Liver (tissue), 9 donors: ENCODE measurements around the gene BOC. TPM values are rescaled to one million over a fixed set of nuclear protein-coding genes. Genes with fewer than 3 reads are reported as not detected.

ENCODE experiments used
- DNase-seq: peaks from one replicate; pipeline ENCODE4 v3.0.0-alpha.2; 2017; ENCODE audit warnings: low spot score
- H3K27ac ChIP-seq, 2 donors: one replicate each; pipeline ENCODE4 v1.7.0; 2013; ENCODE audit warnings: inconsistent platforms in 2 of 2, low read length in 2 of 2, control low read depth in 1 of 2, low read depth in 1 of 2, mild to moderate bottlenecking in 1 of 2
- H3K27me3 ChIP-seq, 4 donors: one replicate each; pipeline versions ENCODE4 v1.6.1 to v1.7.0; 2013; ENCODE audit warnings: low read length in 3 of 4, inconsistent platforms in 1 of 4, mild to moderate bottlenecking in 1 of 4, moderate library complexity in 1 of 4; ENCODE audit not compliant: control insufficient read depth in 4 of 4, insufficient read depth in 4 of 4
- H3K36me3 ChIP-seq, 4 donors: one replicate each; pipeline versions ENCODE4 v1.6.1 to v1.7.0; 2013; ENCODE audit warnings: low read length in 3 of 4, mild to moderate bottlenecking in 3 of 4, low read depth in 1 of 4, moderate library complexity in 1 of 4; ENCODE audit not compliant: control insufficient read depth in 4 of 4, insufficient read depth in 3 of 4
- H3K4me1 ChIP-seq, 4 donors: one replicate each; pipeline versions ENCODE4 v1.6.1 to v1.7.0; 2013; ENCODE audit warnings: low read length in 3 of 4, mild to moderate bottlenecking in 3 of 4, moderate library complexity in 1 of 4; ENCODE audit not compliant: control insufficient read depth in 4 of 4, insufficient read depth in 4 of 4
- H3K4me3 ChIP-seq, 3 donors: one replicate each; pipeline versions ENCODE4 v1.6.1 to v1.7.0; 2013; ENCODE audit warnings: low read length in 3 of 3, control low read depth in 1 of 3, low read depth in 1 of 3, mild to moderate bottlenecking in 1 of 3
- H3K9ac ChIP-seq, 2 donors: one replicate each; pipeline ENCODE4 v1.7.0; 2013; ENCODE audit warnings: low read length in 2 of 2, mild to moderate bottlenecking in 2 of 2, moderate library complexity in 2 of 2, control low read depth in 1 of 2, low read depth in 1 of 2
- H3K9me3 ChIP-seq, 4 donors: one replicate each; pipeline versions ENCODE4 v1.6.1 to v1.7.0; 2013; ENCODE audit warnings: low read length in 3 of 4; ENCODE audit not compliant: control insufficient read depth in 4 of 4
- ATF3 ChIP-seq: IDR thresholded peaks from 2 replicates; pipeline ENCODE4 v1.6.1; 2016; ENCODE audit warnings: antibody characterized with exemption
- CTCF ChIP-seq: fragments of 150-350 bp; IDR thresholded peaks from 2 replicates; pipeline ENCODE4 v1.5.1; 2017; ENCODE audit warnings: improper control_type of control experiment, low read depth, low read length; ENCODE audit not compliant: missing input control
- FOXA1 ChIP-seq: IDR thresholded peaks from 2 replicates; pipeline ENCODE4 v1.6.1; 2016; ENCODE audit warnings: antibody characterized with exemption
- FOXA2 ChIP-seq: IDR thresholded peaks from 2 replicates; pipeline ENCODE4 v1.6.1; 2016; ENCODE audit warnings: antibody characterized with exemption
- GABPA ChIP-seq, 2 donors: IDR thresholded peaks in 1 of 2; conservative IDR thresholded peaks in 1 of 2; 2 replicates each; pipeline ENCODE4 v1.6.1; 2016; ENCODE audit warnings: antibody characterized with exemption in 2 of 2, mild to moderate bottlenecking in 1 of 2, moderate library complexity in 1 of 2
- HNF4A ChIP-seq, 2 donors: conservative IDR thresholded peaks; 2 replicates each; pipeline ENCODE4 v1.6.1; 2016; ENCODE audit warnings: antibody characterized with exemption in 2 of 2, mild to moderate bottlenecking in 2 of 2
- HNF4G ChIP-seq: IDR thresholded peaks from 2 replicates; pipeline ENCODE4 v1.6.1; 2016; ENCODE audit warnings: antibody characterized with exemption
- JUND ChIP-seq, 2 donors: IDR thresholded peaks; 2 replicates each; pipeline ENCODE4 v1.6.1; 2016; ENCODE audit warnings: antibody characterized with exemption in 2 of 2
- MAX ChIP-seq: IDR thresholded peaks from 2 replicates; pipeline ENCODE4 v1.6.1; 2016; ENCODE audit warnings: antibody characterized with exemption
- NR2F2 ChIP-seq: IDR thresholded peaks from 2 replicates; pipeline ENCODE4 v1.6.1; 2016; ENCODE audit warnings: antibody characterized with exemption
- RAD21 ChIP-seq, 2 donors: IDR thresholded peaks; 2 replicates each; pipeline ENCODE4 v1.6.1; 2016; ENCODE audit warnings: antibody characterized with exemption in 2 of 2, mild to moderate bottlenecking in 2 of 2
- REST ChIP-seq: IDR thresholded peaks from 2 replicates; pipeline ENCODE4 v1.6.1; 2016; ENCODE audit warnings: antibody characterized with exemption, mild to moderate bottlenecking
- RXRA ChIP-seq, 2 donors: IDR thresholded peaks; 2 replicates each; pipeline ENCODE4 v1.6.1; 2017 to 2018; ENCODE audit warnings: antibody characterized with exemption in 2 of 2, mild to moderate bottlenecking in 1 of 2
- TAF1 ChIP-seq: conservative IDR thresholded peaks from 2 replicates; pipeline ENCODE4 v1.6.1; 2016; ENCODE audit warnings: antibody characterized with exemption, mild to moderate bottlenecking
- YY1 ChIP-seq: IDR thresholded peaks from 2 replicates; pipeline ENCODE4 v1.6.1; 2016; ENCODE audit warnings: antibody characterized with exemption, mild to moderate bottlenecking
- ZBTB33 ChIP-seq: IDR thresholded peaks from 2 replicates; pipeline ENCODE4 v1.6.1; 2016; ENCODE audit warnings: antibody characterized with exemption
- WGBS: extraction: QIAGEN DNeasy Blood & Tissue Kit; methylation state at CpG from one replicate; pipeline ENCODE4 v1.1.7; 2013; 5-methylcytosine and 5-hydroxymethylcytosine counted together
- polyA plus RNA-seq, 2 donors: library from polyadenylated mRNA; stranded (reverse) in 1 of 2; unstranded in 1 of 2; fragments of 200-250 nt in 1 of 2; fragments of >200 nt in 1 of 2; fragmentation: Nextera tagmentation in 1 of 2; extraction: Ambion mirVana in 1 of 2; gene quantifications; one replicate each; pipeline versions ENCODE4 v1.2.1 to v1.2.3, GENCODE V29; 2013 to 2015
- total RNA-seq, 2 donors: library from RNA; depleted of rRNA; stranded (reverse); fragments of >200 nt; gene quantifications; one replicate each; pipeline ENCODE4 v1.2.3, GENCODE V29; 2014
- donor health status: healthy.
- donor health status: healthy.
- donor health status: healthy.
- donor health status: healthy.
- donor health status: healthy.

The BOC gene
- total and polyA plus RNA-seq, 4 donors: 0.31 to 1.5 (median 0.65) TPM; not detected in 1

GRCh38 chr3:113223475-113224281, 12.3 kb downstream of the BOC start:
- 51% methylated on average over 18 of the region's 18 CpGs for WGBS
- no peak overlapping the region for H3K4me3 ChIP-seq
- DNase-seq: no peak
- no peaks in the 10 kb centered on the region for H3K9me3 ChIP-seq
- TF ChIP-seq TAF1: no peak
- TF ChIP-seq FOXA1: no peak
- TF ChIP-seq MAX: no peak
- TF ChIP-seq NR2F2: no peak
- TF ChIP-seq ZBTB33: no peak
- TF ChIP-seq REST: no peak
- TF ChIP-seq ATF3: no peak
- TF ChIP-seq RAD21 (IDR thresholded peaks at IDR 0.05): no peak
- no peak for TF ChIP-seq RXRA (IDR thresholded peaks at IDR 0.05)
- TF ChIP-seq YY1: no peak
- H3K4me1 ChIP-seq: no peaks in the 10 kb centered on the region
- no peak overlapping the region for H3K9ac ChIP-seq
- H3K27ac ChIP-seq: no peak overlapping the region
- no peaks in the 10 kb centered on the region for H3K27me3 ChIP-seq
- H3K36me3 ChIP-seq: no peaks in the 10 kb centered on the region

GRCh38 chr3:113225286-113225685, 13.9 kb downstream of the BOC start:
- 73% methylated on average over 2 of the region's 2 CpGs for WGBS
- H3K9ac ChIP-seq: no peak overlapping the region
- H3K9me3 ChIP-seq: no peaks in the 10 kb centered on the region
- H3K36me3 ChIP-seq: no peaks in the 10 kb centered on the region
- no peak for DNase-seq
- no peak overlapping the region for H3K4me3 ChIP-seq
- H3K27me3 ChIP-seq: no peaks in the 10 kb centered on the region
- TF ChIP-seq HNF4A (conservative IDR thresholded peaks at IDR 0.05) (no peak), TAF1 (no peak), FOXA2 (no peak), ZBTB33 (no peak), JUND (IDR thresholded peaks at IDR 0.05) (no peak), GABPA (IDR thresholded peaks at IDR 0.05 in 1 of 2, conservative IDR thresholded peaks at IDR 0.05 in 1 of 2) (no peak), HNF4G (no peak), ATF3 (no peak), CTCF (no peak), REST (no peak)
- H3K27ac ChIP-seq: no peak overlapping the region
- H3K4me1 ChIP-seq: no peaks in the 10 kb centered on the region
